ENCODE results near the gene KRTAP10-7.
"Not testable (repeated sequence)": the region's sequence is repeated elsewhere in the genome, so short reads cannot be mapped to it uniquely, and the experiment has no call there.

Gene KRTAP10-7

DNA sequence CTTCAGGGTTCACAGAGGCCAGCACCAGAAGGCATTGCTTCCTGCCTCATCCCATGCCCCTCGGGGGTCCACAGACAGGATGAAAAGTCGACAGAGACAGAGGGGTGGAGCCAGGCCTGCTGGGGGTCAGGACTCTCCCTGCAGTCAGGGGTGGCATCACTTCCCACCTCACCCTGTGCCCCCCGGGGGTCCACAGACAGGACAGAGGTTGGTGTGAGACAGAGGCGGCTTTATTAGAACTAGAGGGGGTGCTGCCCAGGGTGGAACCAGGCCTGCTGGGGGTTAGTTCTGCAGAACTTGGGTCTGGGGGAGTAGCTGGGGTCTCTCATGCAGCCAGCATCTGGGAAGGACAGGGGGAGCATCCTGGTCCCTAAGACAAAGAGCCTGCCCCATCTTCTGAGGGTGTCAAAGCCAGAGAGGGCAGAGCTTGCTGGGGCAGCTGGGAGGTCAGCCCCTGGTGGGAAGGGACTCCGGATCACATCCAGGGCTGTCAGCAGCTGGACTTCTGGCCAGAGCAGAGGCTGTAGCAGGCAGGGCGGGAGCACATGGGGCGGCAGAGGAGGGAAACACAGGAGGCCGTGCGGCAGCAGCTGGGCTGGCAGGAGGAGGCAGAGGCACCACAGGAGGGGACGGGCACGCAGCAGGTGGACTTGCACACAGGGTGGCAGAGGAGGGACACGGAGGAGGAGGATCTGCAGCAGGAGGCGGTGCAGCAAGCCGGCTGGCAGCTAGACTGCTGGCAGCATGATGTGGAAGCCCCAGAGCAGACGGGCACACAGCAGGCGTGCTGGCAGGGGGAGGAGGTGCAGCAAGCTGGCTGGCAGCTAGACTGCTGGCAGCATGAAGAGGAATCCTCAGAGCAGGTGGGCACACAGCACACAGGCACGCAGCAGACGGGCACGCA, 9.2 kb upstream of the KRTAP10-7 start:
- not testable (repeated sequence) for DNase-seq

DNA sequence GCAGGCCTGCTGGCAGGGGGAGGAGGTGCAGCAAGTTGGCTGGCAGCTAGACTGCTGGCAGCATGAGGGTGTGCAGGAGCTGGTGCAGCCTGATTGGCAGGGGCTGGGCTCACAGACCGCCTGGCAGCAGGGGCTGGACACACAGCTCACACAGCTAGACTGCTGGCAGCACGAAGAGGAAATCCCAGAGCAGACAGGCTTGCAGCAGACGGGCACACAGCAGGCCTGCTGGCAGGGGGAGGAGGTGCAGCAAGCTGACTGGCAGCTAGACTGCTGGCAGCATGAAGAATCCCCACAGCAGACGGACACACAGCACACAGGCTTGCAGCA, 8.6 kb upstream of the KRTAP10-7 start:
- DNase-seq = not testable (repeated sequence)

DNA sequence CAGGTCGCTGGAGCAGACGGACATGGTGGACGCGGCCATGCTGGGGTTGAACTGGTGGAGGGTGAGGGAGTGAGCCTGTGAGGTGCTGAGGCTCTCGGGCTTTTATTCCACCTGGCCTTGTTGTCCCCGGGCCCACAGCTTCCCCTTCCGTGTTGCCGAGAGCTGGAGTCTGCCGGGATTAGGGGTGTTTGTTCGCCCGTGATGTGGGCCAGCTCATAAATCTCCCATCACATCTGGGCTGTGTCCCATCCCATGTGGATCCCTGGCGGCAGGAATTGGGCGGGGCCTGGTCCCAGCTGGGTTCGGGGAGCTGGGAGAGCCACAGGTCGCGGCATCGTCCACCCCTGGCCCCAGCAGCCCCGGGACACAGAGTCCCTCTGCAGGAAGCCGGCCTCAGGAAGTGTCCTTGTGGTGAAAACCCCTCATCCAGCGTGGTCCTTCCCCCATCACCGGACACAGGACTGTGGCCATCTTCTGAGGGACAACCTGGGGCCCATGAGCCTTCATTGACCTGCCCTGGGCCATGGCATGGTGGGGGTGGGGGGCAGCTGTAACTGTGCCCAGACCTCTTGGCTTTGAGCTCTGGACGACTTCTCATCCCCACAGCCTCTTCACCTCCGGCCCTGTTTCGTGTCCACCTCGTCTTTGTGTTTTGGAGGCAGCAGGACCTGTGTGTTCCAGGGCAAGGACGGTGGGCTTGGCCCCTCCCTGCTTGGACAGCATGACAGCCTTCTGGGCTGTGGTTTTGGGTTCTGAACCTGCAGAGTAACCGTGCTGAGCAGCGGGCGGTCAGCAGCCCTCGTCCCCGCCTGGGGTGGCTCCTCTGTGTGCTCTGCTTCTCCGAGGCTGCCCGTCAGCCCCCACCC, 7.7 kb upstream of the KRTAP10-7 start, which contains the start of gene KRTAP10-6:
KRTAP10-6 (minus strand) TSS at position 60 of the 866 bp plus-strand sequence; CDS start at position 39, 21 bp downstream.
- no peak for DNase-seq

DNA sequence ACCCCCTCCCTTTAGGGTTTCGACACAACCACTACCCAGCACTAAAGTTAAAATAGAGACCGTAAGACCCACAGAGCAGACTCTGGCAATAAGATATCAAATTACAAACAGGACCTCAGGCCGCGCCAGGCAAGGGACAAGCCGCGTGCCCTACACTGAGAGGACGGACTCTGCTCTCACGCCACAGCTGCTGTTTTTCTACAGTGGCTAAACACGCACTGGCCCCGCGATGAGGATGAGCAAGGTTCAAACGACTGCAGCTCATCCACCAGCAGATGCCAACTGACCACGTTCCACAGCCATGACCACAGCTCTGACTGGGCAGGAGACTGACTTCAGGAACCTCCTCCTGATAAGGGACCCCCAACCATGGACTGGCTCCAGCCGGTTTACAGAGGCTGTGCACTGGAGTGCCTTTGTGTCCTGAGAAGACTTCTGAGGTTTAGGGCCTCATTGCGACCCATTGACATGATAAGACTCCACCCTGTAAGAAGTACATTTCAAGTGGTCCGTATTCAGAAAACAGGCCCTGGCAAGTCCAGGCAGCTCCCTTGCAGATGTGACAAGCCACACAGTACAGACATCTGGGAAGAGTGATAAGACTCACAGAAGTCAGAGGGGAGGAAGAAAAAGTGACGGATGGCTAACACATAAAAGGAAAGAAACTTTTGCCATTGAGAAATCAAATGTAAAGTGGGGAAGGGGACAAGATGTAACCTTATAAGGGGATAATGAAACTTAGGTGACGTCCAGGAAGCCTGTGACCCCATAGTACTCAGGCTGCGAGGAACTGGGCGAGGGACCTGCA, 6.6 kb upstream of the KRTAP10-7 start:
- DNase-seq = no peak

DNA sequence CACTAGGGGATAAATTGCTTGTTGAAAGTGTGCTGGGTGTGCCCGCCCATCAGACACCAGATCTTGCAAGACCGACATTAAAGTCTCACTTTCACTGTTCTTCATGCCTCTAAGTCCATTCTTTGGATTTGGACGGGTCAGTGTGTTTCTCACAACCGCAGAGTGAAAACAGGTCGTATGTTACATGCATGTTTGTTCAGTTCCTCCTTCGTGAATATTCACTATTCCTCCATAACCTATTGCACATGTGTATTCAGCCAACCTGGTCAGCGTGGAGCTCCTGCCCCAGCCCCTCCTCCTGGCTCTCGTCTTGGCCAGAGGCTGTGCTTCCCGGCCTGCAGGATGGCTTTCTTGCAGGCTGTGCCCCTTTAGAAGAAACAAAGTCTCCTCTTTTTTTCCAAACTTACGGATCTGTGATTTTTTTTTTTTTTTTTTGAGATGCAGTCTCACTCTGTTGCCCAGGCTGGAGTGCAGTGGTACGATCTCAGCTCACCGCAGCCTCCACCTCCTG, 5.9 kb upstream of the KRTAP10-7 start:
- no peak for DNase-seq

DNA sequence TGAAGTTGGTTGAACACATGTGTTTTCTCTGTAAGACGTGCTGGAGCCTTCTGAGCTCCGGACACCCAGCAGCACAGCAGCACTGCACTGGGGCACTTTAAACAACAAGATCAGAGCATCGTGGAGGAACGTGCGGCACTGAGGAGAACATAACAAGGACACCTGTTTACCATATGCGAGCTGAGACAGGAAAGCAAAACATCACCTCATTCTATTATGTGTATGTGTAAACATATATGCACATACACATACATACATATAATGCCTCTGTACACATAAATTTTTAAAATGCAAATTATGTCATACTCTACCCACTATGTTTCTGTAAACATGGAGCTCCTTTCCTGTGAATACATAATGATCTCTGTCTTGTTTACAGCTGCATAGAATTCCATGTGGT, 4.9 kb upstream of the KRTAP10-7 start:
- DNase-seq = no peak

DNA sequence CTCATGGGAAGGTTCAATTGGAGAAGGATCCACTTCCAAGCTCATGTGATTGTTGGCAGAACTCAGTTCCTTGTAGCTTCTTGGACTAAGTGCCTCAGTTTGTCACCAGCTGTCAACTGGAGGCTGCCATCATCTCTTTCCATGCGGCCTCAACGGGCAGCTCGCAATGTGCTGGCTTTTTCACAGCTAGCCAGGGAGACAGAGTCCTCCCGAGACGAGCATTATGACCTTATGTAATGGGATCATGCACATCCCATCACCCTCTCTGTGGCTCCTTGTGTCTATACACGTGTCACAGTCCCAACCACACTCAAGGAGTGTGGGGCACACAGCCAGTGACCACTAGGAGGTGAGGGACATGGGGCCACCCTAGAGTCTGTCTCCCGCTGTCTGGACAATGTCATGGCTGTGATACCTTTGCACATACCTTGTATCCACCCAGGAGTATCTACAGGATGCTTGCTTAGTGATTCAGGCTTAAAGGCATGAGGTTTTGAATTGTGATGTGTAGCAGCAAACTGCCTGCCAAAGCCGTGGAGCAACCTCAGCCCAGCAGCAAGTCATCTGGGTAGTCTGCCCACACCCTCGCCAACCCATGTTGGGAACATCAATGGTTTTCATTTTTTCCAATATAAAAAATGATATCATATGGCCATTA, 4.2 kb upstream of the KRTAP10-7 start:
- DNase-seq = no peak

DNA sequence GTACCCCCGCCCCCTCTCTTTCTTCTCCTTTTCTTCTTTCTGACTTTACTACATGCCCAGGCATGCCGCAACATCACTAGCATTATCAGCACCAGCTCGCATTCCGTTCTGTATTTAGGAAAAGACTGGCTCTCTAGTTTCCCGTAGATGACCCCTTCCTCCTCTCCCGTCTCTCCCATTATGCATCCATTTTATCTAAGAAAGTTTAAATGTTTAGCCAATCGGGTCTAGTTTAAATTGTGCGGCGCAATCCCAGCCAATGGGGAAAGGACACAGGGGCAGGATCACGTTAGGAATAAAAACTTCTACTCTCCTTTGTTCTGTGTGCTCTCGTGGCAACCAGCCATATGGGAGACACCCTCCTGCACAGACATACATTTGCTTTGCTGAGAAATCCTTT, 2.3 kb upstream of the KRTAP10-7 start:
- no peak for DNase-seq

DNA sequence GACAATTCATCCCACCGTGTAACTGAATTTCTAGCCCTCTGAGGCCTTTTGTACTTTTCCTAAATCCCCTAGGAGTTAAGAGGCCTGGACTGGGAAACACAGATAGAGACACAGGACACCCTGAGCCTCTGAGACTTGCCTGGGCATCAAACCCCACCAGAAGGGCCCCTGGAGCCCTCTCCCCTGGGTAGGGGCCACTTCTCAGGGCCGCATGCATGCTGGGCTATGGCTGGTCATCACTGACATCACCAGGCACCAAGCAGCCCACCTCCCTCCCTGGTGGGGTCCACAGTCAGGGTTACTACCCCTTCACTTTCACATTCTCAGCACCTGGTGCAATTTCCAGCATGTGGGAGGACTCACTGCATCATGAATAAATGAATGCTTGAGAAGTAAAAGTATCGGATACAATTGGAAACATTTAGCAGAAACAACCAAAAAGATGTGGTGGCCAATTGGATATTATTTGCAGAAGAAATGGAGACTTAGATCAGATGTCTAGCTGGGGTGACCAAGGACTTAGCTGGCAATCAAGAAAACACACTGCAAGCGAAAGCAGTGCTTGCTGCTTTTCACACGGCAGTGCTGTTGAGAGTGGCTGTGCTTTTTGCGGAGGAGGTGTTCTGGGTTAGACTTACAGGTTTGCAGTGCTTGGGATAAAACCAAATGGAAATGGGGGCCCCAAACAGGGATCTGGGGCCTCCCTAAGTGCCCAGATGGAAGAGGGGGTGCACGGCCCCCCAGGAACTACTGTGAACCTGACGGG, 950 bp upstream of the KRTAP10-7 start:
- no peak for DNase-seq

DNA sequence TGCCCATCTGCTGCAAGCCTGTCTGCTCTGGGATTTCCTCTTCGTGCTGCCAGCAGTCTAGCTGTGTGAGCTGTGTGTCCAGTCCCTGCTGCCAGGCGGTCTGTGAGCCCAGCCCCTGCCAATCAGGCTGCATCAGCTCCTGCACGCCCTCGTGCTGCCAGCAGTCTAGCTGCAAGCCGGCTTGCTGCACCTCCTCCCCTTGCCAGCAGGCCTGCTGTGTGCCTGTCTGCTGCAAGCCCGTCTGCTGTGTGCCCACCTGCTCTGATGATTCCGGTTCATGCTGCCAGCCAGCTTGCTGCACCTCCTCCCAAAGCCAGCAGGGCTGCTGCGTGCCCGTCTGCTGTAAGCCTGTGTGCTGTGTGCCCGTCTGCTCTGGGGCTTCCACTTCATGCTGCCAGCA, 694 bp downstream of the KRTAP10-7 start:
- not testable (repeated sequence) for DNase-seq

DNA sequence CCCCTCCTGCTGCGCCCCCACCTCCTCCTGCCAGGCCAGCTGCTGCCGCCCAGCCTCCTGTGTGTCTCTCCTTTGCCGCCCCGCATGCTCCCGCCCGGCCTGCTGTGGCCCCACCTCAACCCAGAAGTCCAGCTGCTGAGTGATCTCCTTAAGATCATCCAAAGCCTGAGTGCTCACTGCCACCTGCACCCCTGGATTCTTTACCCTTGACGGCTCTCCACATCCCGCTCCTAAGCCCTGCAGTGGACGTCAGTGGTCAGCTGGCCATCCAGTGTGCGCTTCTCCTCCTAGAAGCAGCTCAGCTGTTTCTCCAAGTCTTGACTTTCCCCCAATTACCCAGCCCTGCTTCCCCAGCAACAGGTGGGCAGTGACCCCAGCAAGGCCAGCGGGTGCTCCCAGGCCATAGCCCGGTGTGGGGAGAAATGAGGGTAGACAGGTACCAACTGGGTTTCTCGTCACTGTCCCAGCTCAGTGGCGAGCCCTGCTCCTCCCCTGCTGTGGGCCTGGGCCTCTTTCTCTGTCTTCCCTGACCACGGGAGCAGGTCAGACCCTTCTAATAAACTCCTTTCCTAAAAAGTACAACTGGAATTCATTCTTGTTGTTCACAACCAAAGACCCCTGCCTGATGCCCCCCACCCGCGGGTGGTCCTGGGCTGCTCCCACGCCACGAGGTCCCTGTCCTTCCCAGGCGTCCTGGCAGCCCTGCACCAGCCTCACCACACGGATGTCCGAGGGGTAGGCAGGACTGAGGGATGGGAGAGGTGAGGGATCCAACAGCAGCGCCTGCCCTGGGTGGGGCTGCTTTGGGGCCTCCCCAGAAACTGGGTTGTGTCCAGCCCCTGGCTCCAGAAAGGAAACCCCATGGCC, 1.4 kb downstream of the KRTAP10-7 start:
- DNase-seq = no peak

DNA sequence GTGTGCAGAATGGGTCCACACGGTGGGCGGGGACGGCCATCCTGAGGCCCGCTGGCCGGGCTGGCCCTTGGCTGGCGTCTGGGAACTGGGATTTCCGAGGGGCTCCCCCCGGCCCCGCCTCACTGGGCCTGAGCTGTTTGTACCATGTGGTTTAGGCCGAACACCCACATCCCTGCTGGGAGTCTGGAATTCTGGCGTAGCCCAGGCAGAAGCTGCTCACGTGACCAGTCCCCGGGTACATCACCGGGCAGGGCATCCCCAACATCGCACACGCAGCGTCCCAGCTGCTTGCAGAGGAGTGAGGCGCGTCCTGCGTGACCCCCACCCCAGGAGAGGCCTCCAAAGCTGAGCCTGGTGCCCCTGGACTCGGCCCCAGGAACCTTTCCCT, 2.1 kb downstream of the KRTAP10-7 start:
- no peak for DNase-seq

DNA sequence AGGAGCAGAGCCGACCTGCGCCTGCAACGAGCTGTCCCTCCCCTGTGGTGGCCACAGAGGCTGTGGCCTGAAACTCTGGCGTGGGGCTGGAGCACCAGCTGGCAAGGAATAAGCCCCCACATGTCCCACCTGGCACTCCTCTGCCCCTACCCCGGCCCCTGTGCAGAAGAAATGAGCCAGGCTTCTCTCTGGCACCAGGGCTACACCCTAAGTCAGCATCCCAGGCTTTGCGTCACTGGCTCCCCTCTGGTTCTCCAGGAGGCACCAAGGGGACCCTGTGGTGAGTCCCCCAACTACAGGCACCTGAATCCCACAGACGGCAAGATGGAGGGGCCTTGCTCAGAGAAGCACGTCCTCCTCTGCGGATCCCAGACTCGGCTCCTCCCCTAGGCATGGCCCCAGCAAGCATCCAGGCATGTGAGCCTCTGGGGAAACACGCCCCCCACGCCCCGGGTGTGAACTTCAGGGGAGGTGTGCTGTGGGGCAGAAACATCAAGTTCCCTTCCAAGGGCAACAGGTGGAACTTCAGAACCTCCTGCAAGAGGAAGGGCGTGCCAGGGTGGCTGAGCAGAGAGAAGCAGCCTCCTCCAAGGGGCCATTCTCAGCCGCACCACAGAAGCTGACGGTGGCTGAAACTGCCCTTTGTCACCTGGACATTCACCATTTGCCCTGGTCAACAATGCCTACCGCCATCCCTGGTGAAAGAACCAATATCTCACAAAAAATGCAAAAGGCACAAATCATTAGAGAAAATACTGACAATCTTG, 2.9 kb downstream of the KRTAP10-7 start:
- no peak for DNase-seq

DNA sequence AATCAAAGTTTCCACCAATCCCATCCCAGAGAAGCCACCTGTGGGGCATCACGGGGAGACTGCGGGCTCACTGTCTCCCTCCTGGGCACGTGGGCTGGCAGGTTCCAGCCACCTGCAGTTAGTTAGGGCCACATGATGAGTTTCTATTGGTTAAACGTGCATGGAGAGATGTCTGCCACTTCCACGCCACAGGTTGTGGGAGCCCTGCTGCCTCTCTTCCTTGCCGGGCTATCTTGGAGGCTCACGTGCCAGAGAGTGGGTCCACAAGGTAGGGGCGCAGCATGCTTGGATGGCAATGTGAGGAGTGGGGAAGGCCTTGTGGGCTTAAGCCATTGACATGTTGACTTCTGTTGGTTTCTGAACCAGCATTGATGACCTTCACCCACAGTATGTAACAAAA, 3.5 kb downstream of the KRTAP10-7 start:
- DNase-seq = no peak

DNA sequence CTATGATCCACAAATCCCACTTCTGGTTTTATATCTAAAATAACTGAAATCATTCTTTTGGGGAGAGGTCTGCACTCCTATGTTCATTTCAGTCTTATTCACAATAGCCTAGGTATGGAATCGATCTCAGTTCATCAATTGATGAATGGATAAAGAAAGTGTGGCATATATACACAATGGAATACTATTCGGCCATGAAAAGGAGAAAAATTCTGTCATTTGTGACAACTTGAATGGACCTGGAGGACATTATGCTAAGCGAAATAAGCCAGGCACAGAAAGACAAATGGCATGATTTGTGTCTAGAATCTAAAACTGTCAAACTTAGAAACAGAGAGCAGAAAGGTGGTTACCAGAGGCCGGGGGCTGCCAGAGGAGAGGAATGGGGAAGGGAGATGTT, 6.1 kb downstream of the KRTAP10-7 start:
- DNase-seq = no peak

DNA sequence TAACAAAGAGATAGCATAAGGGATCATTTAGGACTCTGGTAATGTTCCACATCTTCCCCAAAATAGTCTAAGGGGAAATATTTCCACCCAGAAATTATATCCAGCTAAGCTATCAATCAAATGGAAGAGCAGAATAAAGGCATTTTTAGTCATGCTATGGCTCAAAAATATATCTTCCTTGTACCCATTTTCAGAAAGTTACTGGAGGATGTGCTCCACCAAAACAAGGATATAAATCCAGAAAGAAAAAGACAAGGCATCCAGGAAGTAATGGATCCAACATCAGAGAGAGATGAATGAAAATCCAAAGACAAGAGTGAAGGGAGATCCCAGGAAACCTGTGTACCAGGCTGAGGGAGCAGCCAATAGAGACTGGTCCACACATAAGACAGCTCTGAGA, 8.8 kb downstream of the KRTAP10-7 start:
- no peak for DNase-seq

DNA sequence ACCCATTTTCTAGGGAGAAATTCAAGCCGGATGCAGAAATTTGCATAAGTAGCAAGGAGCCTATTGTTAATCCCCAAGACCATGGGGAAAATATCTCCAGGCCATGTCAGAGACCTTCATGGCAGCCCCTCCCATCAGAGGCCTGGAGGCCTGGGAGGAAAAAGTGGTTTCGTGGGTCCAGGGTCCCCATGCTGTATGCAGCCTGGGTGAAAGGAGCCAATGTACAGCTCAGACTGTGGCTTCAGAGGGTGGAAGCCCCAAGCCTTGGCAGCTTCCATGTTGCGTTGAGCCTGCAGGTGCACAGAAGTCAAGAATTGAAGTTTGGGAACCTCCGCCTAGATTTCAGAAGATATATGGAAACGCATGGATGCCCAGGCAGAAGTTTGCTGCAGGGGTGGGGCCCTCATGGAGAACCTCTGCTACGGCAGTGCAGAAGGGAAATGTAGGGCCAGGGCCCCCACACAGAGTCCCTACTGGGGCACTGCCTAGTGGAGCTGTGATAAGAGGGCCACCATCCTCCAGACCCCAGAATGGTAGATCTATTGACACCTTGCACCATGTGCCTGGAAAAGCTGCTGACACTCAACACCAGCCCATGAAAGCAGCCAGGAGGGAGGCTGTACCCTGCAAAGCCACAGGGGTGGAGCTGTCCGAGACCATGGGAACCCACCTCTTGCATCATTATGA, 9.9 kb downstream of the KRTAP10-7 start:
- not testable (repeated sequence) for DNase-seq

DNA sequence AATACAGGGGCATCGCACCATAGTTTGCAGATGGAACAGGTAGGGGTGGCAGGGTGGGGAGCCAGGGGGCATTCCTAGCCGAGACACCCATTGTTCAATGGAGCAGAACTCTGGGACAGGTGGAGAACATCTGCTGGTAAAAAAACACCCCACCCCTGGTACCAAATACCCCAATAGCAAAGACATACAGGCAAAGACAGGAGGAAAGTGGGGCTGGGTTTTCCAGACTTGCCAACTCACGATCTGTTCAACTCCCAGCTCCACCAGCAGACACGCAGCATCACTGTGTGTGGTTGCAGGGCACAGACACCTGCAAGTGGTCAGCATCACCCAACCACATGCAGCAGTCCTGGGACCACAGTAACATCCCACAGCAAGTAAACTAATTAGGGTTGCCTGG, 11.2 kb downstream of the KRTAP10-7 start:
- DNase-seq = no peak

DNA sequence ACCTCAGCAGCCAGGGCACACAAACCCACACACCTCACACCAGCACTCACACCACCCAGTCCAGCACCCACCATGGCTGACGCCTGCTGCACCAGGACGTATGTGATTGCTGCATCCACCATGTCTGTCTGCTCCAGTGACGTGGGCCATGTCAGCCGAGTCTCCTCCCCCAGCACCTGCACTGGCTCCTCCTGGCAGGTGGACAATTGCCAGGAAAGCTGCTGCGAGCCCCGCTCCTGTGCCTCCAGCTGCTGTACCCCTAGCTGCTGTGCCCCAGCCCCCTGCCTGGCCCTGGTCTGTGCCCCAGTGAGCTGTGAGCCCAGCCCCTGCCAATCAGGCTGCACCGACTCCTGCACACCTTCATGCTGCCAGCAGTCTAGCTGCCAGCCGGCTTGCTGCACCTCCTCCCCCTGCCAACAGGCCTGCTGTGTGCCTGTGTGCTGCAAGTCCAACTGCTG, 11.7 kb downstream of the KRTAP10-7 start, which contains the start of gene KRTAP10-8:
KRTAP10-8 (plus strand) TSS at position 51 of the 458 bp plus-strand sequence; CDS start at position 73, 22 bp downstream.
- no peak for DNase-seq
